K562 (cell line): Measurements from ENCODE around the gene GZMM.

Experiments used
- EZH2 ChIP-seq: IDR thresholded peaks from 2 replicates; pipeline ENCODE4 v1.6.1; 2012; ENCODE audit warnings: low read depth, mild to moderate bottlenecking, inconsistent platforms, low read length, borderline replicate concordance
- RBM39 ChIP-seq: fragments of 200-400 bp; formaldehyde crosslinking; optimal IDR thresholded peaks from 2 replicates; pipeline ENCODE3; 2018; ENCODE audit warnings: low read depth, low read length
- TCF7L2 ChIP-seq: fragments of 150-350 bp; IDR thresholded peaks from 2 replicates; pipeline ENCODE4 v1.6.1; 2016; ENCODE audit warnings: low read depth, mild to moderate bottlenecking, low read length, moderate library complexity
- WHSC1 ChIP-seq: IDR thresholded peaks from one replicate; pipeline ENCODE4 v1.6.1; 2012; ENCODE audit warnings: low read length, control low read depth, inconsistent platforms
- ZNF23 ChIP-seq: fragments of 250-450 bp; sonication (Bioruptor Pico); IDR thresholded peaks from 2 replicates; pipeline ENCODE4 v1.4.0; 2020; ENCODE audit warnings: mild to moderate bottlenecking
- TF ChIP-seq, protein P1 (sequence below), 2 experiments: fragments of 450-650 bp in 1 of 2; IDR thresholded peaks; 2 replicates each; pipeline ENCODE4 v1.6.1; 2011 to 2017; ENCODE audit warnings: low read depth in 2 of 2, antibody characterized with exemption in 1 of 2, borderline replicate concordance in 1 of 2, low read length in 1 of 2, mild to moderate bottlenecking in 1 of 2, mixed read lengths in 1 of 2; ENCODE audit not compliant: control insufficient read depth in 1 of 2
- TF ChIP-seq, protein P2 (sequence below), 3 experiments: IDR thresholded peaks in 2 of 3; conservative IDR thresholded peaks in 1 of 3; 2 replicates each; pipeline ENCODE4 v1.5.1; 2011 to 2012; ENCODE audit warnings: low read length in 3 of 3, mild to moderate bottlenecking in 3 of 3, control low read depth in 2 of 3, improper control_type of control experiment in 1 of 3, inconsistent platforms in 1 of 3, low read depth in 1 of 3, mixed read lengths in 1 of 3, moderate library complexity in 1 of 3; ENCODE audit not compliant: insufficient read depth in 2 of 3
- TF ChIP-seq, protein P3 (sequence below): sonication (generic); formaldehyde crosslinking; IDR thresholded peaks from 2 replicates; pipeline ENCODE4 v1.8.1; 2023; ENCODE audit warnings: missing genetic modification reagents, mild to moderate bottlenecking, borderline replicate concordance

DNA sequence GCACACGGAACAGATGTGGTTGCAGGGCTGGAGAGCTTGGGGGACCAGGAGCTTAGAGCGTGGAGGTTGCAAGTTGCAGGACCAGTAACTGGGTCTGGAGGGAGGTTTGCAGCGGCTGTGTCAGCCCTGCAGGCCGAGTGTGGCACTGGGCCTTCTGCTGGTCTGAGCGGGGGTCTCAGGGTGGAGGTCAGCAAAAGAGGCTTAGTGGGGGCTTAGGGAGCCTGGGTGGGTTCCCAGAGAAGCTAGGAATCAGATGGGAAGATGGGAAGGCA, 40.1 kb downstream of the GZMM start:
- TF ChIP-seq, protein P1, sequence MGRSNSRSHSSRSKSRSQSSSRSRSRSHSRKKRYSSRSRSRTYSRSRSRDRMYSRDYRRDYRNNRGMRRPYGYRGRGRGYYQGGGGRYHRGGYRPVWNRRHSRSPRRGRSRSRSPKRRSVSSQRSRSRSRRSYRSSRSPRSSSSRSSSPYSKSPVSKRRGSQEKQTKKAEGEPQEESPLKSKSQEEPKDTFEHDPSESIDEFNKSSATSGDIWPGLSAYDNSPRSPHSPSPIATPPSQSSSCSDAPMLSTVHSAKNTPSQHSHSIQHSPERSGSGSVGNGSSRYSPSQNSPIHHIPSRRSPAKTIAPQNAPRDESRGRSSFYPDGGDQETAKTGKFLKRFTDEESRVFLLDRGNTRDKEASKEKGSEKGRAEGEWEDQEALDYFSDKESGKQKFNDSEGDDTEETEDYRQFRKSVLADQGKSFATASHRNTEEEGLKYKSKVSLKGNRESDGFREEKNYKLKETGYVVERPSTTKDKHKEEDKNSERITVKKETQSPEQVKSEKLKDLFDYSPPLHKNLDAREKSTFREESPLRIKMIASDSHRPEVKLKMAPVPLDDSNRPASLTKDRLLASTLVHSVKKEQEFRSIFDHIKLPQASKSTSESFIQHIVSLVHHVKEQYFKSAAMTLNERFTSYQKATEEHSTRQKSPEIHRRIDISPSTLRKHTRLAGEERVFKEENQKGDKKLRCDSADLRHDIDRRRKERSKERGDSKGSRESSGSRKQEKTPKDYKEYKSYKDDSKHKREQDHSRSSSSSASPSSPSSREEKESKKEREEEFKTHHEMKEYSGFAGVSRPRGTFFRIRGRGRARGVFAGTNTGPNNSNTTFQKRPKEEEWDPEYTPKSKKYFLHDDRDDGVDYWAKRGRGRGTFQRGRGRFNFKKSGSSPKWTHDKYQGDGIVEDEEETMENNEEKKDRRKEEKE (IDR thresholded peaks at IDR 0.05; ENCODE audit: borderline replicate concordance in 1 of 2, control insufficient read depth in 1 of 2, low read depth in 2 of 2, low read length in 1 of 2), result no peak
- TF ChIP-seq TCF7L2, result no peak
- TF ChIP-seq WHSC1, result no peak
- no peak for TF ChIP-seq ZNF23 (CRISPR knock-in tag)
- TF ChIP-seq EZH2, result no peak
- TF ChIP-seq RBM39, result no peak
- TF ChIP-seq, protein P2, sequence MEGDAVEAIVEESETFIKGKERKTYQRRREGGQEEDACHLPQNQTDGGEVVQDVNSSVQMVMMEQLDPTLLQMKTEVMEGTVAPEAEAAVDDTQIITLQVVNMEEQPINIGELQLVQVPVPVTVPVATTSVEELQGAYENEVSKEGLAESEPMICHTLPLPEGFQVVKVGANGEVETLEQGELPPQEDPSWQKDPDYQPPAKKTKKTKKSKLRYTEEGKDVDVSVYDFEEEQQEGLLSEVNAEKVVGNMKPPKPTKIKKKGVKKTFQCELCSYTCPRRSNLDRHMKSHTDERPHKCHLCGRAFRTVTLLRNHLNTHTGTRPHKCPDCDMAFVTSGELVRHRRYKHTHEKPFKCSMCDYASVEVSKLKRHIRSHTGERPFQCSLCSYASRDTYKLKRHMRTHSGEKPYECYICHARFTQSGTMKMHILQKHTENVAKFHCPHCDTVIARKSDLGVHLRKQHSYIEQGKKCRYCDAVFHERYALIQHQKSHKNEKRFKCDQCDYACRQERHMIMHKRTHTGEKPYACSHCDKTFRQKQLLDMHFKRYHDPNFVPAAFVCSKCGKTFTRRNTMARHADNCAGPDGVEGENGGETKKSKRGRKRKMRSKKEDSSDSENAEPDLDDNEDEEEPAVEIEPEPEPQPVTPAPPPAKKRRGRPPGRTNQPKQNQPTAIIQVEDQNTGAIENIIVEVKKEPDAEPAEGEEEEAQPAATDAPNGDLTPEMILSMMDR (IDR thresholded peaks at IDR 0.05 in 2 of 3, conservative IDR thresholded peaks at IDR 0.05 in 1 of 3; ENCODE audit: insufficient read depth in 2 of 3, low read depth in 1 of 3, low read length in 3 of 3), result no peak
- TF ChIP-seq, protein P3, sequence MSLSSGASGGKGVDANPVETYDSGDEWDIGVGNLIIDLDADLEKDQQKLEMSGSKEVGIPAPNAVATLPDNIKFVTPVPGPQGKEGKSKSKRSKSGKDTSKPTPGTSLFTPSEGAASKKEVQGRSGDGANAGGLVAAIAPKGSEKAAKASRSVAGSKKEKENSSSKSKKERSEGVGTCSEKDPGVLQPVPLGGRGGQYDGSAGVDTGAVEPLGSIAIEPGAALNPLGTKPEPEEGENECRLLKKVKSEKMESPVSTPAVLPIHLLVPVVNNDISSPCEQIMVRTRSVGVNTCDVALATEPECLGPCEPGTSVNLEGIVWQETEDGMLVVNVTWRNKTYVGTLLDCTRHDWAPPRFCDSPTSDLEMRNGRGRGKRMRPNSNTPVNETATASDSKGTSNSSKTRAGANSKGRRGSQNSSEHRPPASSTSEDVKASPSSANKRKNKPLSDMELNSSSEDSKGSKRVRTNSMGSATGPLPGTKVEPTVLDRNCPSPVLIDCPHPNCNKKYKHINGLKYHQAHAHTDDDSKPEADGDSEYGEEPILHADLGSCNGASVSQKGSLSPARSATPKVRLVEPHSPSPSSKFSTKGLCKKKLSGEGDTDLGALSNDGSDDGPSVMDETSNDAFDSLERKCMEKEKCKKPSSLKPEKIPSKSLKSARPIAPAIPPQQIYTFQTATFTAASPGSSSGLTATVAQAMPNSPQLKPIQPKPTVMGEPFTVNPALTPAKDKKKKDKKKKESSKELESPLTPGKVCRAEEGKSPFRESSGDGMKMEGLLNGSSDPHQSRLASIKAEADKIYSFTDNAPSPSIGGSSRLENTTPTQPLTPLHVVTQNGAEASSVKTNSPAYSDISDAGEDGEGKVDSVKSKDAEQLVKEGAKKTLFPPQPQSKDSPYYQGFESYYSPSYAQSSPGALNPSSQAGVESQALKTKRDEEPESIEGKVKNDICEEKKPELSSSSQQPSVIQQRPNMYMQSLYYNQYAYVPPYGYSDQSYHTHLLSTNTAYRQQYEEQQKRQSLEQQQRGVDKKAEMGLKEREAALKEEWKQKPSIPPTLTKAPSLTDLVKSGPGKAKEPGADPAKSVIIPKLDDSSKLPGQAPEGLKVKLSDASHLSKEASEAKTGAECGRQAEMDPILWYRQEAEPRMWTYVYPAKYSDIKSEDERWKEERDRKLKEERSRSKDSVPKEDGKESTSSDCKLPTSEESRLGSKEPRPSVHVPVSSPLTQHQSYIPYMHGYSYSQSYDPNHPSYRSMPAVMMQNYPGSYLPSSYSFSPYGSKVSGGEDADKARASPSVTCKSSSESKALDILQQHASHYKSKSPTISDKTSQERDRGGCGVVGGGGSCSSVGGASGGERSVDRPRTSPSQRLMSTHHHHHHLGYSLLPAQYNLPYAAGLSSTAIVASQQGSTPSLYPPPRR (CRISPR knock-in tag), result no peak
